HG03354 (cell line): ENCODE data around the gene STK10.

ENCODE experiments used
- ATAC-seq: cut with Tn5 transposase; IDR thresholded peaks from one replicate; pipeline ENCODE4 v1.9.1; 2021; ENCODE audit warnings: mild to moderate bottlenecking; ENCODE audit not compliant: unreplicated experiment, poor library complexity, severe bottlenecking

STK10 gene

GRCh38 chr5:172074896-172075295, 113.1 kb downstream of the STK10 start:
- no peak for ATAC-seq

- no peak for ATAC-seq
Observed at GRCh38 chr5:172071309-172071875, 116.6 kb downstream of the STK10 start.

- no peak for ATAC-seq
Observed at GRCh38 chr5:172065431-172066065, 122.5 kb downstream of the STK10 start.

- ATAC-seq: no peak
Observed at GRCh38 chr5:172064766-172065165, 123.3 kb downstream of the STK10 start.

GRCh38 chr5:172064358-172064757, 123.7 kb downstream of the STK10 start:
- no peak for ATAC-seq

- no peak for ATAC-seq
Observed at GRCh38 chr5:172063463-172064235, 124.4 kb downstream of the STK10 start.

GRCh38 chr5:172059661-172060100, 128.3 kb downstream of the STK10 start:
- ATAC-seq: no peak

- no peak for ATAC-seq
Observed at GRCh38 chr5:172058088-172058487, 129.9 kb downstream of the STK10 start.

GRCh38 chr5:172055996-172056395, 132.0 kb downstream of the STK10 start:
- ATAC-seq: no peak

- no peak for ATAC-seq
Observed at GRCh38 chr5:172055421-172055820, 132.6 kb downstream of the STK10 start.

- no peak for ATAC-seq
Observed at GRCh38 chr5:172054611-172055153, 133.3 kb downstream of the STK10 start.

GRCh38 chr5:172052450-172053236, 135.4 kb downstream of the STK10 start:
- ATAC-seq: no peak

GRCh38 chr5:172051643-172052339, 136.2 kb downstream of the STK10 start:
- no peak for ATAC-seq

- no peak for ATAC-seq
Observed at GRCh38 chr5:172050080-172050479, 137.9 kb downstream of the STK10 start.

- no peak for ATAC-seq
Observed at GRCh38 chr5:172049226-172049796, 138.7 kb downstream of the STK10 start.

- no peak for ATAC-seq
Observed at GRCh38 chr5:172048539-172049101, 139.4 kb downstream of the STK10 start.

- no peak for ATAC-seq
Observed at GRCh38 chr5:172048170-172048422, 139.9 kb downstream of the STK10 start.

GRCh38 chr5:172046593-172046992, 141.4 kb downstream of the STK10 start:
- no peak for ATAC-seq

GRCh38 chr5:172045315-172045632, 142.8 kb downstream of the STK10 start:
- ATAC-seq: no peak
